PC-3 (cell line): ENCODE results near the gene SCAF8. TPM values are rescaled to one million over a fixed set of nuclear protein-coding genes. Genes with fewer than 3 reads are reported as not detected.

Experiments
- ATAC-seq: fragments of 200-7000 bp; cut with Tn5 transposase; 2 replicates; pipeline ENCODE4 v1.9.1; 2020; ENCODE audit warnings: mild to moderate bottlenecking, moderate library complexity
- BruUV-seq: library from RNA; stranded (reverse); fragments of 400-500 nt; replicated peaks from 2 replicates; lab custom pipeline; 2021; lab: Mats Ljungman, UMichigan
- CTCF ChIA-PET: fragments of 300-600 bp; sonication (Branson Sonifier 250); formaldehyde crosslinking; loops from one replicate; lab custom pipeline; 2022; ENCODE audit warnings: antibody characterized with exemption; lab: Charles Lee
- POLR2A ChIA-PET: fragments of 300-600 bp; sonication (Branson Sonifier 250); formaldehyde crosslinking; loops from one replicate; lab custom pipeline; 2022; ENCODE audit warnings: antibody characterized with exemption; ENCODE audit not compliant: unreplicated experiment; lab: Charles Lee
- DNase-seq: peaks from one replicate; pipeline ENCODE4 v3.0.0-alpha.2; 2015
- H2AFZ ChIP-seq: fragments of 300-600 bp; sonication (generic); 2 replicates; pipeline ENCODE4 v1.6.0; 2016; ENCODE audit warnings: antibody characterized with exemption, low read length
- H3F3A ChIP-seq: fragments of 300-600 bp; sonication (generic); one replicate; pipeline ENCODE4 v1.6.0; 2017; ENCODE audit warnings: antibody characterized with exemption, low read length, control low read depth, mild to moderate bottlenecking; ENCODE audit not compliant: unreplicated experiment
- H3K27ac ChIP-seq: fragments of 300-600 bp; sonication (generic); 2 replicates; pipeline ENCODE4 v1.5.1; 2016; ENCODE audit warnings: mild to moderate bottlenecking, low read length
- H3K27me3 ChIP-seq: fragments of 300-600 bp; sonication (generic); 2 replicates; pipeline ENCODE4 v1.6.1; 2016; ENCODE audit warnings: low read length, mixed read lengths
- H3K36me3 ChIP-seq: fragments of 300-600 bp; sonication (generic); 2 replicates; pipeline ENCODE4 v1.6.1; 2016; ENCODE audit warnings: low read depth, mixed run types, low read length, mixed read lengths
- H3K4me1 ChIP-seq: fragments of 300-600 bp; sonication (generic); 2 replicates; pipeline ENCODE4 v1.5.1; 2016; ENCODE audit warnings: low read length; ENCODE audit not compliant: insufficient read depth
- H3K4me2 ChIP-seq: fragments of 300-600 bp; sonication (generic); 2 replicates; pipeline ENCODE4 v1.6.0; 2016; ENCODE audit warnings: low read length
- H3K4me3 ChIP-seq: fragments of 300-600 bp; sonication (generic); 2 replicates; pipeline ENCODE4 v1.5.1; 2016; ENCODE audit warnings: mild to moderate bottlenecking, low read length, mixed read lengths
- H3K79me2 ChIP-seq: fragments of 300-600 bp; sonication (generic); 2 replicates; pipeline ENCODE4 v1.6.1; 2017; ENCODE audit warnings: low read length, mixed read lengths
- H3K9ac ChIP-seq: fragments of 300-600 bp; sonication (generic); 2 replicates; pipeline ENCODE4 v1.6.0; 2016; ENCODE audit warnings: mild to moderate bottlenecking, low read length
- H3K9me2 ChIP-seq: fragments of 300-600 bp; sonication (generic); replicated peaks from 2 replicates; pipeline ENCODE4 v1.6.1; 2016; ENCODE audit warnings: mixed run types, low read length, mixed read lengths
- H3K9me3 ChIP-seq: fragments of 300-600 bp; sonication (generic); 2 replicates; pipeline ENCODE4 v1.6.1; 2016; ENCODE audit warnings: low read length, mixed read lengths
- H4K20me1 ChIP-seq: fragments of 300-600 bp; sonication (generic); 2 replicates; pipeline ENCODE4 v1.6.1; 2016; ENCODE audit warnings: low read length, mixed read lengths
- CTCF ChIP-seq: fragments of 300-600 bp; sonication (generic); conservative IDR thresholded peaks from 2 replicates; pipeline ENCODE4 v1.5.1; 2017; ENCODE audit warnings: antibody characterized with exemption, low read depth, mild to moderate bottlenecking, low read length
- EZH2 ChIP-seq: fragments of 300-600 bp; sonication (generic); IDR thresholded peaks from one replicate; pipeline ENCODE4 v1.6.1; 2017; ENCODE audit warnings: antibody characterized with exemption, mild to moderate bottlenecking, low read length; ENCODE audit not compliant: unreplicated experiment
- EZH2phosphoT487 ChIP-seq: fragments of 300-600 bp; sonication (generic); IDR thresholded peaks from 2 replicates; pipeline ENCODE4 v1.6.1; 2018; ENCODE audit warnings: mild to moderate bottlenecking, antibody characterized with exemption, low read length, borderline replicate concordance
- intact Hi-C: fragments of 100-400 bp; cut with micrococcal nuclease; formaldehyde crosslinking; loops from 2 replicates; pipeline ENCODE4 v1.9.0; 2023
- total RNA-seq: library from RNA; depleted of rRNA; stranded (reverse); fragments of >200 nt; gene quantifications from 2 replicates; pipeline ENCODE4 v1.2.3, GENCODE V29; 2014

Gene SCAF8
- total RNA-seq, 1 experiment from 2014 or later: 11.9 TPM

GRCh38 chr6:154862536-154862935, 129.3 kb downstream of the SCAF8 start:
- no peak overlapping the region for H2AFZ ChIP-seq
- ChIA-PET CTCF (no interaction called here), POLR2A (no interaction called here)
- no peaks in the 10 kb centered on the region for H3K9me3 ChIP-seq
- DNase-seq (no peak), ATAC-seq (no peak)
- intact Hi-C loops: no loop called here
- no peaks in the 10 kb centered on the region for H3F3A ChIP-seq
- no TSS peak for BruUV-seq
- no peak overlapping the region for H3K4me3 ChIP-seq
- H3K4me2 ChIP-seq: no peak overlapping the region
- H3K79me2 ChIP-seq: no peaks in the 10 kb centered on the region
- H3K27ac ChIP-seq: no peak overlapping the region
- no peaks in the 10 kb centered on the region for H3K9me2 ChIP-seq
- peaks cover 9% of the 10 kb centered on the region; the same call in 1 of the 2 replicates for H3K4me1 ChIP-seq
- TF ChIP-seq EZH2phosphoT487 (no peak), CTCF (no peak), EZH2 (no peak)
- no peak overlapping the region for H3K9ac ChIP-seq
- no peaks in the 10 kb centered on the region for H3K27me3 ChIP-seq
- no peaks in the 10 kb centered on the region for H4K20me1 ChIP-seq
- H3K36me3 ChIP-seq: no peaks in the 10 kb centered on the region

GRCh38 chr6:154864066-154864430, 130.8 kb downstream of the SCAF8 start:
- H3K9me2 ChIP-seq: no peaks in the 10 kb centered on the region
- intact Hi-C loops: no loop called here
- TF ChIP-seq EZH2: no peak
- H3K9me3 ChIP-seq: no peaks in the 10 kb centered on the region
- H3K9ac ChIP-seq: no peak overlapping the region
- H3K4me2 ChIP-seq: no peak overlapping the region
- no peak for DNase-seq
- H2AFZ ChIP-seq: no peak overlapping the region
- peaks cover 9% of the 10 kb centered on the region; the same call in 1 of the 2 replicates for H3K4me1 ChIP-seq
- no TSS peak for BruUV-seq
- POLR2A ChIA-PET: no interaction called here
- H3K27ac ChIP-seq: no peak overlapping the region
- H4K20me1 ChIP-seq: no peaks in the 10 kb centered on the region
- no peaks in the 10 kb centered on the region for H3K36me3 ChIP-seq
- H3K79me2 ChIP-seq: no peaks in the 10 kb centered on the region
- H3K4me3 ChIP-seq: no peak overlapping the region
- no peak for ATAC-seq
- no peaks in the 10 kb centered on the region for H3F3A ChIP-seq
- H3K27me3 ChIP-seq: no peaks in the 10 kb centered on the region
- CTCF ChIA-PET: interaction anchor here (0.7 kb wide), 1 partner anchor 60 kb away, joined by 4 read pairs; no protein-coding TSS in a partner anchor

GRCh38 chr6:154865291-154865690, 132.1 kb downstream of the SCAF8 start:
- intact Hi-C loops: loop anchor here (5.0 kb wide), 1 partner anchor 382 kb away; no protein-coding TSS in a partner anchor
- Histone ChIP-seq H3K36me3 (no peaks in the 10 kb centered on the region), H3K4me2 (no peak overlapping the region), H3K27ac (no peak overlapping the region), H3K9me3 (no peaks in the 10 kb centered on the region), H3K4me1 (peaks cover 9% of the 10 kb centered on the region; the same call in 1 of the 2 replicates), H3K9me2 (no peaks in the 10 kb centered on the region), H3K27me3 (no peaks in the 10 kb centered on the region), H3F3A (no peaks in the 10 kb centered on the region), H3K4me3 (no peak overlapping the region), H3K9ac (no peak overlapping the region), H4K20me1 (no peaks in the 10 kb centered on the region), H2AFZ (no peak overlapping the region), H3K79me2 (no peaks in the 10 kb centered on the region)
- ChIA-PET POLR2A (no interaction called here), CTCF (no interaction called here)
- BruUV-seq: no TSS peak
- DNase-seq (no peak), ATAC-seq (no peak)
- no peak for TF ChIP-seq CTCF
- no peak for TF ChIP-seq EZH2phosphoT487
- no peak for TF ChIP-seq EZH2
